AML-193 (cell line): ENCODE measurements around the gene PRH1.

Experiments used
- DNase-seq, 2 experiments: peaks; one replicate each; lab custom pipeline; 2025; lab: John Stamatoyannopoulos, UW

PRH1 gene

DNA sequence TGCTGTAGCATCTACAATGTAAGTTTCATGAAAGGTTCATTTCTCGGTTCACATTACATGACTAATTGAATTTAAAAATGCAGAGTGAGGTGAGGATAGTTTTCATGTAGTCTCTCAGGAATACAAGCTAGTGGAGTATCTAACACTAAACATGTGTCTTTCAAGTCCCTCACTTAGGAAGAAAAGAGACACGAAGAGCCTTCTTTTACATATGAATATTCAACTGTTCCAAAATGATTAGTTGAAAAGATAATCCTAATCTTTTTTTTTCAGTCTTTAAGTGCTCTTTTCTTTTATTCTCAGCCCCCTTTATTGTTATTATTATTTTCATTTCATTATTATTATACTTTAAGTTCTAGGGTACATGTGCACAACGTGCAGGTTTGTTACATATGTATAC, 45.6 kb downstream of the PRH1 start:
- DNase-seq = no peak
